ENCODE measurements around the gene AADAT.

The AADAT gene

GRCh38 chr4:170068438-170069128, 21.2 kb downstream of the AADAT start:
- TF ChIP-seq, protein P1, sequence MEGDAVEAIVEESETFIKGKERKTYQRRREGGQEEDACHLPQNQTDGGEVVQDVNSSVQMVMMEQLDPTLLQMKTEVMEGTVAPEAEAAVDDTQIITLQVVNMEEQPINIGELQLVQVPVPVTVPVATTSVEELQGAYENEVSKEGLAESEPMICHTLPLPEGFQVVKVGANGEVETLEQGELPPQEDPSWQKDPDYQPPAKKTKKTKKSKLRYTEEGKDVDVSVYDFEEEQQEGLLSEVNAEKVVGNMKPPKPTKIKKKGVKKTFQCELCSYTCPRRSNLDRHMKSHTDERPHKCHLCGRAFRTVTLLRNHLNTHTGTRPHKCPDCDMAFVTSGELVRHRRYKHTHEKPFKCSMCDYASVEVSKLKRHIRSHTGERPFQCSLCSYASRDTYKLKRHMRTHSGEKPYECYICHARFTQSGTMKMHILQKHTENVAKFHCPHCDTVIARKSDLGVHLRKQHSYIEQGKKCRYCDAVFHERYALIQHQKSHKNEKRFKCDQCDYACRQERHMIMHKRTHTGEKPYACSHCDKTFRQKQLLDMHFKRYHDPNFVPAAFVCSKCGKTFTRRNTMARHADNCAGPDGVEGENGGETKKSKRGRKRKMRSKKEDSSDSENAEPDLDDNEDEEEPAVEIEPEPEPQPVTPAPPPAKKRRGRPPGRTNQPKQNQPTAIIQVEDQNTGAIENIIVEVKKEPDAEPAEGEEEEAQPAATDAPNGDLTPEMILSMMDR (IDR thresholded peaks at IDR 0.05; ENCODE audit: low read depth, low read length): no peak
- no peaks in the 10 kb centered on the region for H3K9me3 ChIP-seq (ENCODE audit: severe bottlenecking)
- H3K36me3 ChIP-seq: peaks cover 72% of the 10 kb centered on the region
- H3K4me3 ChIP-seq (ENCODE audit: low read depth, low read length): no peak overlapping the region
- DNase-seq: no peak
- no peak overlapping the region for H3K27ac ChIP-seq
- no peaks in the 10 kb centered on the region for H3K27me3 ChIP-seq (ENCODE audit: insufficient read depth, low read depth, severe bottlenecking)

DNA sequence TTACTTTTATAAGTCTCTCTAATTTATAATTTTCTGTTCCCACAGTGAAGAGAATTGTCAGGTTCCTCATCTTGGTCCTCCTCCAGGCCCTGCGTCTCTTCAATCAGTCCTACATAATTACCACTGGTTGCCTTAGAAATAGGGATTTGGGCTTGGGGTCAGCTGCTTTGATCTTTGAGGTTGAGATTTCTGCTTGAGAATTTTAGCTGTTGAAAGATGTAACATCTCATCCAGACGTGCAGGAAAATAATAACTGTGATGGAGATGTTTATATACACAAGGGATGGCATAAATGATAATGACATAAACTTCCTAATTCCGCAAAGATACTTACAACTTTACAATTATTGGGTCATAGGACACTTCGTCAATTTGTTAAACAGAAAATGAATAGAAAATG, 30.3 kb downstream of the AADAT start:
- Histone ChIP-seq H3K27me3 (ENCODE audit: insufficient read depth, low read depth, severe bottlenecking) (no peaks in the 10 kb centered on the region), H3K4me3 (ENCODE audit: low read depth, low read length) (no peak overlapping the region), H3K36me3 (peaks cover 51% of the 10 kb centered on the region), H3K9me3 (ENCODE audit: severe bottlenecking) (no peaks in the 10 kb centered on the region), H3K27ac (no peak overlapping the region)
- TF ChIP-seq, protein P1 (IDR thresholded peaks at IDR 0.05; ENCODE audit: low read depth, low read length): no peak
- no peak for DNase-seq

DNA sequence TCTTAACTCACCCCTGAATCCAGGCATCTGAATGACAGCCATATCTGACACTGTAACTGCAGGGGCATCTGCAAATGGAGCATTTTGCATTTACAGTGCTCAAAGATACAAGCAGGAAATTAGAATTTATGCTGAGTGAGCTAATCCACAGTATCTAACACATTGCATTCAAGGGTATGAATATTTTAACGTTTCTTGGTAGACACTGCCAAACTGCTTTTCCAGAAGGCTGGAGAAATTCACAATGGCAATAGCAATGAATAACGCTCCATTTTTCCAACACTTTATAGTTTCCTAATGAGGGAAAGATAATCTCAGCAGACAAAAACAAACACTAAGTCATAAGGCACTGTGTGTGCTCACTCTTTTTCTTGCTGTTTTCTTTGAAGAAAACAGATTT, 30.9 kb downstream of the AADAT start:
- Histone ChIP-seq H3K27ac (no peak overlapping the region), H3K4me3 (ENCODE audit: low read depth, low read length) (no peak overlapping the region), H3K36me3 (peaks cover 48% of the 10 kb centered on the region), H3K9me3 (ENCODE audit: severe bottlenecking) (no peaks in the 10 kb centered on the region), H3K27me3 (ENCODE audit: insufficient read depth, low read depth, severe bottlenecking) (no peaks in the 10 kb centered on the region)
- TF ChIP-seq, protein P1 (IDR thresholded peaks at IDR 0.05; ENCODE audit: low read depth, low read length): no peak
- no peak for DNase-seq

DNA sequence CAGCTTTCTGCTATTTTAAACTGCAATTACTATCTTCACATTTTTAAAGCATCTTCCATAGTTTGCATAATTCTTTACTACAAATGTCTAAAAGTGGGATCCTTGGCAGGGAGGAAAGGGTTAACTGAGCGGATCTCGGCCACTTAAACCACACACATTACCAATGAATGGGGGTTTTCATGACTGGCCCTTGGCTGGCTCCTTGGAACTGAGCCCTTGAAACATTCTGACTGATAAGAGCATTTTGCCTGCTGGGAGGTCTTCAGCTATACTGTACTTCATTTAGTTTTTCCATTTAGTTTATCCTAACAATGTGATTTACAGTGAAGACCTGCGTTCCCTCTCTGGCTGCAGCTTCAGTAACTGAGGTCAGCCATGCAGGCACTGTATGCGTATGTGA, 31.9 kb downstream of the AADAT start:
- Histone ChIP-seq H3K36me3 (peaks cover 40% of the 10 kb centered on the region), H3K4me3 (ENCODE audit: low read depth, low read length) (no peak overlapping the region), H3K27ac (no peak overlapping the region), H3K9me3 (ENCODE audit: severe bottlenecking) (no peaks in the 10 kb centered on the region), H3K27me3 (ENCODE audit: insufficient read depth, low read depth, severe bottlenecking) (no peaks in the 10 kb centered on the region)
- TF ChIP-seq, protein P1 (IDR thresholded peaks at IDR 0.05; ENCODE audit: low read depth, low read length): no peak
- DNase-seq: no peak

DNA sequence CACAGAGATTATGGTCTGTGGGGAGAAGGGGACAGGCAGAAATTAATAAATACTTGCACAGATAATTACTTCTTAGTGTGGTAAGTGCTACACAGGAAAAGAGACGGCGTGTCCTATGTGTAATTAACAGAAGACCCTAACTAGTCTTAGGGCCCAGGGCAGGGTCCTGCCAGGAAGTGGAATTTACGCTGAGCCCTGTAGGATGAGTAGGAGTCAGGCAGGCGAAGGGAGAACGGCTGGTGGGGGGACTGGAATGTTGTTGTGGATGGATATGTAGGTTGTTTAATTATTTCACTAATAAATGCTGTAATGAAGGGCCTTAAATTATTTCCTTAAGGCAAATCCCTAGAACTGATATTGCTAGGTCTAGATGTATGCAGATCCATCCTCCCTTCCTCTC, 36.8 kb downstream of the AADAT start:
- TF ChIP-seq, protein P1 (IDR thresholded peaks at IDR 0.05; ENCODE audit: low read depth, low read length): no peak
- H3K27ac ChIP-seq: no peak overlapping the region
- no peak overlapping the region for H3K4me3 ChIP-seq (ENCODE audit: low read depth, low read length)
- no peaks in the 10 kb centered on the region for H3K27me3 ChIP-seq (ENCODE audit: insufficient read depth, low read depth, severe bottlenecking)
- H3K9me3 ChIP-seq (ENCODE audit: severe bottlenecking): no peaks in the 10 kb centered on the region
- H3K36me3 ChIP-seq: peaks cover 4% of the 10 kb centered on the region
- DNase-seq: no peak

- H3K9me3 ChIP-seq (ENCODE audit: severe bottlenecking): no peaks in the 10 kb centered on the region
- H3K27ac ChIP-seq: no peak overlapping the region
- H3K27me3 ChIP-seq (ENCODE audit: insufficient read depth, low read depth, severe bottlenecking): no peaks in the 10 kb centered on the region
- TF ChIP-seq, protein P1 (IDR thresholded peaks at IDR 0.05; ENCODE audit: low read depth, low read length): no peak
- H3K36me3 ChIP-seq: no peaks in the 10 kb centered on the region
- DNase-seq: no peak
- no peak overlapping the region for H3K4me3 ChIP-seq (ENCODE audit: low read depth, low read length)
Measured at GRCh38 chr4:170051402-170051801, 38.4 kb downstream of the AADAT start.
